Measurements from ENCODE around the gene AMMECR1. TPM values are rescaled to one million over a fixed set of nuclear protein-coding genes. Genes with fewer than 3 reads are reported as not detected.

Gene AMMECR1
- total RNA-seq, 4 donors from 2014 or later: 1.7 to 2.5 (median 1.9) TPM

- intact Hi-C loops (cut with DNase I): no loop called here
- Histone ChIP-seq H3K27me3 (no peaks in the 10 kb centered on the region), H3K27ac (replicated peaks in 1 of 4) (no peak overlapping the region), H3K4me3 (no peak overlapping the region), H3K9me3 (no peaks in the 10 kb centered on the region), H3K36me3 (no peaks in the 10 kb centered on the region), H3K4me1 (no peaks in the 10 kb centered on the region)
- WGBS: 50% methylated on average over 6 of the region's 6 CpGs
- TF ChIP-seq POLR2AphosphoS5 (IDR thresholded peaks at IDR 0.05): no peak
- no peak for TF ChIP-seq POLR2A (IDR thresholded peaks at IDR 0.05; ENCODE audit: low read depth)
- TF ChIP-seq CTCF (IDR thresholded peaks at IDR 0.05): no peak
- TF ChIP-seq EP300 (IDR thresholded peaks at IDR 0.05): no peak
- DNase-seq (ENCODE audit: extremely low spot score): no peak
These were observed 49.5 kb downstream of the AMMECR1 start for GRCh38 chrX:110268395-110268794.

- Histone ChIP-seq H3K4me3 (no peak overlapping the region), H3K9me3 (no peaks in the 10 kb centered on the region), H3K27me3 (no peaks in the 10 kb centered on the region), H3K4me1 (no peaks in the 10 kb centered on the region), H3K36me3 (no peaks in the 10 kb centered on the region), H3K27ac (replicated peaks in 1 of 4) (no peak overlapping the region)
- no peak for TF ChIP-seq EP300 (IDR thresholded peaks at IDR 0.05)
- TF ChIP-seq POLR2AphosphoS5 (IDR thresholded peaks at IDR 0.05): no peak
- TF ChIP-seq POLR2A (IDR thresholded peaks at IDR 0.05; ENCODE audit: low read depth): no peak
- no peak for TF ChIP-seq CTCF (IDR thresholded peaks at IDR 0.05)
- intact Hi-C loops (cut with DNase I): no loop called here
- DNase-seq (ENCODE audit: extremely low spot score): no peak
- 61% methylated on average over 2 of the region's 2 CpGs for WGBS
These were observed 50.0 kb downstream of the AMMECR1 start for GRCh38 chrX:110267874-110268273.

GRCh38 chrX:110265661-110266060 is 52.2 kb downstream of the AMMECR1 start:
- H3K36me3 ChIP-seq: no peaks in the 10 kb centered on the region
- H3K4me3 ChIP-seq: no peak overlapping the region
- intact Hi-C loops (cut with DNase I): no loop called here
- DNase-seq (ENCODE audit: extremely low spot score): no peak
- no peaks in the 10 kb centered on the region for H3K4me1 ChIP-seq
- H3K9me3 ChIP-seq: no peaks in the 10 kb centered on the region
- H3K27ac ChIP-seq (replicated peaks in 1 of 4): no peak overlapping the region
- no peak for TF ChIP-seq EP300 (IDR thresholded peaks at IDR 0.05)
- no peak for TF ChIP-seq CTCF (IDR thresholded peaks at IDR 0.05)
- TF ChIP-seq POLR2A (IDR thresholded peaks at IDR 0.05; ENCODE audit: low read depth): no peak
- no peak for TF ChIP-seq POLR2AphosphoS5 (IDR thresholded peaks at IDR 0.05)
- no peaks in the 10 kb centered on the region for H3K27me3 ChIP-seq

- H3K9me3 ChIP-seq: no peaks in the 10 kb centered on the region
- intact Hi-C loops (cut with DNase I): no loop called here
- no peaks in the 10 kb centered on the region for H3K36me3 ChIP-seq
- TF ChIP-seq POLR2A (IDR thresholded peaks at IDR 0.05; ENCODE audit: low read depth) (no peak), CTCF (IDR thresholded peaks at IDR 0.05) (no peak), EP300 (IDR thresholded peaks at IDR 0.05) (no peak), POLR2AphosphoS5 (IDR thresholded peaks at IDR 0.05) (no peak)
- H3K4me3 ChIP-seq: no peak overlapping the region
- H3K4me1 ChIP-seq: no peaks in the 10 kb centered on the region
- no peaks in the 10 kb centered on the region for H3K27me3 ChIP-seq
- no peak for DNase-seq (ENCODE audit: extremely low spot score)
- H3K27ac ChIP-seq (replicated peaks in 1 of 4): no peak overlapping the region
- WGBS: 85% methylated on average over 1 of the region's 1 CpG
These were observed 58.8 kb downstream of the AMMECR1 start for GRCh38 chrX:110259117-110259516.

GRCh38 chrX:110258552-110258951 is 59.3 kb downstream of the AMMECR1 start:
- TF ChIP-seq POLR2AphosphoS5 (IDR thresholded peaks at IDR 0.05) (no peak), EP300 (IDR thresholded peaks at IDR 0.05) (no peak), CTCF (IDR thresholded peaks at IDR 0.05) (no peak), POLR2A (IDR thresholded peaks at IDR 0.05; ENCODE audit: low read depth) (no peak)

More at GRCh38 chrX:110258552-110258951, 59.3 kb downstream of the AMMECR1 start:
- no peak overlapping the region for H3K27ac ChIP-seq (replicated peaks in 1 of 4)
- DNase-seq (ENCODE audit: extremely low spot score): no peak
- no peaks in the 10 kb centered on the region for H3K27me3 ChIP-seq
- no peaks in the 10 kb centered on the region for H3K9me3 ChIP-seq
- H3K4me3 ChIP-seq: no peak overlapping the region
- intact Hi-C loops (cut with DNase I): no loop called here
- H3K4me1 ChIP-seq: no peaks in the 10 kb centered on the region
- H3K36me3 ChIP-seq: no peaks in the 10 kb centered on the region
- WGBS: 77% methylated on average over 1 of the region's 1 CpG
